ENCODE results near the gene TSTD2.

DNA sequence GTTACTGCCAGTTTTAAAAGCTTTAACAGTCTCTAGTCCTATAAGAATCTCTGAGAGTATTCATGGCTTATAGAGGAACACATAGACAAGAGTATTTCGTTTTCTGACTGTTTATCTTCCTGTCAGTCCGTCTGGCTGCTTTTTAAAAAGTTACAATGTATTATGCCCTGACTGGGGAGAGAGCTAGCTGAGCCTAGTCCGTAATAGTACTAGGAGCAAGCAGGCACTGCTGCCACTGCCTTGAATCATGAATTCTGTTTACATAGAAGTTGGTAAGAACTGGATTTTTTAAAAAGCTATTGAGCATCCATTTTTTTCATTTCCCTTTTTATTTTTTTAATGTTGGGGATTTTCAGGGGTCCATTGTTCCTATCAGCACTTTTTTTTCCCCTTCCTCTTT is 37.4 kb upstream of the TSTD2 start:
- TF ChIP-seq ELF4 (CRISPR knock-in tag; IDR thresholded peaks at IDR 0.05; ENCODE audit: low read depth) (no peak), NFYB (CRISPR knock-in tag; conservative IDR thresholded peaks at IDR 0.05; ENCODE audit: low read depth) (no peak)
